ENCODE results near the gene RIMBP3B.
"Not testable (repeated sequence)": the region's sequence is repeated elsewhere in the genome, so short reads cannot be mapped to it uniquely, and the experiment has no call there.

RIMBP3B gene

GRCh38 chr22:21407139-21407538 is 23.6 kb downstream of the RIMBP3B start:
- FAIRE-seq; DNase-seq (ENCODE audit: insufficient read length, low spot score): not testable (repeated sequence)

GRCh38 chr22:21407792-21408191 is 24.2 kb downstream of the RIMBP3B start:
- not testable (repeated sequence) for FAIRE-seq

GRCh38 chr22:21416375-21416774 is 32.8 kb downstream of the RIMBP3B start:
- not testable (repeated sequence) for DNase-seq (ENCODE audit: insufficient read length, low spot score); FAIRE-seq

More at GRCh38 chr22:21407792-21408191, 24.2 kb downstream of the RIMBP3B start:
- DNase-seq (ENCODE audit: insufficient read length, low spot score), result not testable (repeated sequence)

- not testable (repeated sequence) for DNase-seq (ENCODE audit: insufficient read length, low spot score); FAIRE-seq
Measured at GRCh38 chr22:21417227-21417746, 33.7 kb downstream of the RIMBP3B start, which contains the start of gene HIC2. HIC2 (plus strand) TSS chr22:21417371; CDS start chr22:21442832, 25,461 bp downstream.

- not testable (repeated sequence) for FAIRE-seq; DNase-seq (ENCODE audit: insufficient read length, low spot score)
Measured at GRCh38 chr22:21417853-21418252, 34.3 kb downstream of the RIMBP3B start.

GRCh38 chr22:21418974-21419638 is 35.6 kb downstream of the RIMBP3B start:
- not testable (repeated sequence) for FAIRE-seq

GRCh38 chr22:21420180-21420763 is 36.7 kb downstream of the RIMBP3B start:
- FAIRE-seq; DNase-seq (ENCODE audit: insufficient read length, low spot score): not testable (repeated sequence)

More at GRCh38 chr22:21418974-21419638, 35.6 kb downstream of the RIMBP3B start:
- DNase-seq (ENCODE audit: insufficient read length, low spot score), result not testable (repeated sequence)

GRCh38 chr22:21424084-21424709 is 40.6 kb downstream of the RIMBP3B start:
- not testable (repeated sequence) for FAIRE-seq

GRCh38 chr22:21434378-21435233 is 51.1 kb downstream of the RIMBP3B start:
- DNase-seq (ENCODE audit: insufficient read length, low spot score); FAIRE-seq: not testable (repeated sequence)

More at GRCh38 chr22:21424084-21424709, 40.6 kb downstream of the RIMBP3B start:
- not testable (repeated sequence) for DNase-seq (ENCODE audit: insufficient read length, low spot score)

GRCh38 chr22:21435998-21436810 is 52.7 kb downstream of the RIMBP3B start:
- DNase-seq (ENCODE audit: insufficient read length, low spot score); FAIRE-seq: not testable (repeated sequence)

- FAIRE-seq; DNase-seq (ENCODE audit: insufficient read length, low spot score): not testable (repeated sequence)
Measured at GRCh38 chr22:21438013-21438412, 54.5 kb downstream of the RIMBP3B start.

Data from D721Med (cell line).